ENCODE measurements around the gene EMC9.

EMC9 gene

GRCh38 chr14:24179961-24180796 lies 38.8 kb upstream of the EMC9 start:
- TF ChIP-seq L3MBTL2 (conservative IDR thresholded peaks at IDR 0.05) (no peak), BHLHE40 (IDR thresholded peaks at IDR 0.05; ENCODE audit: borderline replicate concordance) (no peak), SUZ12 (IDR thresholded peaks at IDR 0.05) (no peak), SP1 (IDR thresholded peaks at IDR 0.05) (no peak), ELF4 (IDR thresholded peaks at IDR 0.05) (no peak), ARNT (IDR thresholded peaks at IDR 0.05) (no peak), FOXM1 (IDR thresholded peaks at IDR 0.05; ENCODE audit: borderline replicate concordance) (no peak), TARDBP (IDR thresholded peaks at IDR 0.05) (no peak), HDGF (IDR thresholded peaks at IDR 0.05; ENCODE audit: borderline replicate concordance) (no peak), LEF1 (IDR thresholded peaks at IDR 0.05; ENCODE audit: borderline replicate concordance) (no peak), FOXK2 (IDR thresholded peaks at IDR 0.05) (no peak), NFRKB (IDR thresholded peaks at IDR 0.05) (no peak), CTBP1 (IDR thresholded peaks at IDR 0.05; ENCODE audit: borderline replicate concordance) (no peak), FOXA1 (IDR thresholded peaks at IDR 0.05) (no peak), ZNF384 (IDR thresholded peaks at IDR 0.05) (no peak)
- TF ChIP-seq, protein P1, sequence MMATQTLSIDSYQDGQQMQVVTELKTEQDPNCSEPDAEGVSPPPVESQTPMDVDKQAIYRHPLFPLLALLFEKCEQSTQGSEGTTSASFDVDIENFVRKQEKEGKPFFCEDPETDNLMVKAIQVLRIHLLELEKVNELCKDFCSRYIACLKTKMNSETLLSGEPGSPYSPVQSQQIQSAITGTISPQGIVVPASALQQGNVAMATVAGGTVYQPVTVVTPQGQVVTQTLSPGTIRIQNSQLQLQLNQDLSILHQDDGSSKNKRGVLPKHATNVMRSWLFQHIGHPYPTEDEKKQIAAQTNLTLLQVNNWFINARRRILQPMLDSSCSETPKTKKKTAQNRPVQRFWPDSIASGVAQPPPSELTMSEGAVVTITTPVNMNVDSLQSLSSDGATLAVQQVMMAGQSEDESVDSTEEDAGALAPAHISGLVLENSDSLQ (IDR thresholded peaks at IDR 0.05): no peak
- POLR2A ChIA-PET: interaction anchor here (1.2 to 3.2 kb wide), 9 partner anchors 9 to 86 kb away, joined by 3 to 15 read pairs (median 5); partner anchors contain the start of genes DCAF11, EMC9, IPO4 and IRF9
- CTCF ChIA-PET: interaction anchor here (2.1 kb wide), 1 partner anchor 19 kb away, joined by 10 read pairs; the partner anchor contains the start of gene IRF9
- no peak for DNase-seq (ENCODE audit: extremely low spot score)

GRCh38 chr14:24179294-24179960 lies 38.0 kb upstream of the EMC9 start:
- ChIA-PET CTCF (interaction anchor here (1.2 to 2.1 kb wide), 2 partner anchors 18 kb away, joined by 4 to 10 read pairs; partner anchors contain the start of gene IRF9), POLR2A (interaction anchor here (0.7 to 3.2 kb wide), 8 partner anchors 9 to 117 kb away, joined by 3 to 15 read pairs (median 4); partner anchors contain the start of genes EMC9, IPO4, IRF9 and PCK2)
- no peak for TF ChIP-seq CTBP1 (IDR thresholded peaks at IDR 0.05; ENCODE audit: borderline replicate concordance)
- no peak for TF ChIP-seq FOXA1 (IDR thresholded peaks at IDR 0.05)
- TF ChIP-seq HDGF (IDR thresholded peaks at IDR 0.05; ENCODE audit: borderline replicate concordance): no peak
- DNase-seq (ENCODE audit: extremely low spot score): no peak

DNA sequence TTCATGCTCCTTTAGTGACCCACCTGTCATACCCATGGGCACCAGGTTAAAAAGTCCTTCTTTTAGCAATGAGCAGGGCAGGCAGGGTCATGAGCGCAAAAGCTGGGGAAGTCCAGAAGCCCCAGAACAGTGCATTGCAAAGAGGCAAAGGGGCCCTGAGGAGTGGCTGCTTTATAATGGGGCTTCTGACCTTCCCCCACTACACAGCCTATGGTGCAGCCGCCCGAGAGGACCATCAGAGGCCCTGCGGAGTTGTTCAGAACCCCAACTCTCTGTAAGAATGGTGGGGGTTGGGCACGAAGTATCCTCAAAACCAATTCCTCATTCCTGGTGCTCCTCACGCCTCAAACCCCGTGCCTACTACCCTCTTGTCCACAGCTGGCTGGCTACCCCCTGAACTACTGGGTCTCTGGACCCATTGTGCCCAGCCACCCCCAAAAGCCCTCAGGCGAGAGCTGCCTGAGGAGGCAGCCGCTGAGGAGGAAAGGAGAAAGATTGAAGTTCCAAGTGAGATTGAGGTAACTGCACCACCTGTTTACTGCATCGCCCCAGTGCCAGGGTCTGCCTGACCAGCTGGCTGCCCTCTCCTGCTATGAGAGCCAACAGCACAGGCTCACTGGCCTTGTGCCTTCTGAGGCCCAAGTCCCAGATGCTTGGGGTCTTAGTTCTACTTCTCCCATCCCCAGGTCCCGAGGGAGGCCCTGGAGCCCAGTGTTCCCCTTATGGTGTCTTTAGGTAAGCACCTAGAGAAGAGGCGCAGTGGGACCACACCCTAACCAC lies 37.2 kb upstream of the EMC9 start:
- CTCF ChIA-PET: interaction anchor here (1.2 kb wide), 1 partner anchor 17 kb away, joined by 4 read pairs; the partner anchor contains the start of gene IRF9
- no peak for DNase-seq (ENCODE audit: extremely low spot score)
- POLR2A ChIA-PET: interaction anchor here (1.0 to 3.2 kb wide), 6 partner anchors 8 to 118 kb away, joined by 3 to 15 read pairs (median 6); partner anchors contain the start of genes EMC9, IPO4 and TM9SF1
- TF ChIP-seq FOXA1 (IDR thresholded peaks at IDR 0.05) (no peak), ARNT (IDR thresholded peaks at IDR 0.05) (no peak), L3MBTL2 (conservative IDR thresholded peaks at IDR 0.05) (no peak), SUZ12 (IDR thresholded peaks at IDR 0.05) (no peak), CTBP1 (IDR thresholded peaks at IDR 0.05; ENCODE audit: borderline replicate concordance) (no peak), BHLHE40 (IDR thresholded peaks at IDR 0.05; ENCODE audit: borderline replicate concordance) (no peak), FOXK2 (IDR thresholded peaks at IDR 0.05) (no peak), FOXM1 (IDR thresholded peaks at IDR 0.05; ENCODE audit: borderline replicate concordance) (no peak), LEF1 (IDR thresholded peaks at IDR 0.05; ENCODE audit: borderline replicate concordance) (no peak), ELF4 (IDR thresholded peaks at IDR 0.05) (no peak), TARDBP (IDR thresholded peaks at IDR 0.05) (no peak), NFRKB (IDR thresholded peaks at IDR 0.05) (no peak), SP1 (IDR thresholded peaks at IDR 0.05) (no peak), ZNF384 (IDR thresholded peaks at IDR 0.05) (no peak), HDGF (IDR thresholded peaks at IDR 0.05; ENCODE audit: borderline replicate concordance) (no peak)
- TF ChIP-seq, protein P1 (IDR thresholded peaks at IDR 0.05): no peak

GRCh38 chr14:24177891-24178290 lies 36.5 kb upstream of the EMC9 start:
- ChIA-PET POLR2A (interaction anchor here (0.8 to 1.5 kb wide), 5 partner anchors 7 to 57 kb away, joined by 3 to 4 read pairs (median 3); partner anchors contain the start of genes CHMP4A and PSME2), CTCF (interaction anchor here (1.2 kb wide), 1 partner anchor 17 kb away, joined by 3 read pairs; the partner anchor contains the start of gene IRF9)
- no peak for TF ChIP-seq FOXA1 (IDR thresholded peaks at IDR 0.05)
- no peak for TF ChIP-seq SUZ12 (IDR thresholded peaks at IDR 0.05)
- no peak for TF ChIP-seq LEF1 (IDR thresholded peaks at IDR 0.05; ENCODE audit: borderline replicate concordance)
- TF ChIP-seq ELF4 (IDR thresholded peaks at IDR 0.05): no peak
- DNase-seq (ENCODE audit: extremely low spot score): no peak

- TF ChIP-seq FOXM1 (IDR thresholded peaks at IDR 0.05; ENCODE audit: borderline replicate concordance) (no peak), ELF4 (IDR thresholded peaks at IDR 0.05) (no peak), LEF1 (IDR thresholded peaks at IDR 0.05; ENCODE audit: borderline replicate concordance) (no peak), NFRKB (IDR thresholded peaks at IDR 0.05) (no peak), SP1 (IDR thresholded peaks at IDR 0.05) (no peak), CTBP1 (IDR thresholded peaks at IDR 0.05; ENCODE audit: borderline replicate concordance) (no peak), SUZ12 (IDR thresholded peaks at IDR 0.05) (no peak), L3MBTL2 (conservative IDR thresholded peaks at IDR 0.05) (no peak), BHLHE40 (IDR thresholded peaks at IDR 0.05; ENCODE audit: borderline replicate concordance) (no peak), ARNT (IDR thresholded peaks at IDR 0.05) (no peak), FOXA1 (IDR thresholded peaks at IDR 0.05) (no peak)
- TF ChIP-seq, protein P1 (IDR thresholded peaks at IDR 0.05): no peak
- CTCF ChIA-PET: interaction anchor here (1.2 kb wide), 1 partner anchor 16 kb away, joined by 3 read pairs; the partner anchor contains the start of gene IRF9
Measured at GRCh38 chr14:24177041-24177825, 35.8 kb upstream of the EMC9 start.

More at GRCh38 chr14:24177041-24177825, 35.8 kb upstream of the EMC9 start:
- POLR2A ChIA-PET: interaction anchor here (0.8 to 1.5 kb wide), 5 partner anchors 8 to 58 kb away, joined by 3 to 4 read pairs (median 3); partner anchors contain the start of genes CHMP4A and PSME2
- no peak for DNase-seq (ENCODE audit: extremely low spot score)

Measured in HEK293T (cell line).